ENCODE results near the gene MTG1. TPM values are rescaled to one million over a fixed set of nuclear protein-coding genes. Genes with fewer than 3 reads are reported as not detected.

MTG1 gene
- total and polyA plus RNA-seq, 2 experiments from 2014 or later = 45.7 to 68.6 TPM

DNA sequence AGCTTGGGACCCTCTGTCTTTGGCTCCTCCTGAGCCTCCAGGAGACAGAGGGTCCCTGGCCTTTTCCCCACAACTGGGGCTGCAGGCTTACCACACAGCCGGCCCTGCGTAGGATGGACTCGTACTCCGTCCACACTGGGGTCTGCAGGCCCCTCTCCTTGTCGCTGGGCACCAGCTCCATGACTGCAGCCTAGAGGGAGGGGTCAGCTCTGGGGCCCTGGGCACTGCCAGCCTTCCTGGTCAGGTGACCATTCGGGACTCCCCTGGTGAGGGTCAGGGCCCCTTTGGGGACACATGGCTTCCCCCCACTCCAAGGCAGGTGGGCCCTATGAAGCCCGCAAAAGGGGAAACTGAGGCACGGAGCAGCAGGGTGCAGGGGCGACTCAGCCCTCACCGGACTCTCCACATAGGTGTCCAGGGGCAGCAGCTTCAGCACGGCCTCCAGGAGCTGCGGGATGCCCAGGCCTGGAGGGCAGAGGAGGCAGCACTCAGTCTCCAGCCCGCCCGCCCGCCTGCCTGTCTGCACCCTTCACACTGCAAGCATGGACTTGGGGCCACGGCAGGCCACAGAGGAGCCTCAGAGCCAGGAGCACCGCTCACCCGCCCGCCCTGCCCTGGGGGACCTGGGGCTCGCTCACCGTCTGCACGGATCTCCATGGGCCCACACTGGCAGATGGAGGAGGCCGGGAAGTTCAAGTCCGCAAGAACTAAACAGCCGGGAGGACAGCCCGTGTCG is 37.2 kb upstream of the MTG1 start:
- ATAC-seq = peak; percentile 15
- no peaks in the 10 kb centered on the region; the same call in 1 of the 2 replicates for H4K20me1 ChIP-seq (replicated peaks; ENCODE audit: insufficient read depth)
- peak overlapping the region; percentile 86 for H3K4me3 ChIP-seq
- no peak overlapping the region for H2AFZ ChIP-seq
- DNase-seq (ENCODE audit: low spot score) = peak; percentile 51
- H3K4me2 ChIP-seq = peak overlapping the region; percentile 92
- Mint-ChIP-seq H3K9me3 (no peaks in the 10 kb centered on the region), H3K36me3 (ENCODE audit: low read depth) (peaks cover 5% of the 10 kb centered on the region), H3K4me1 (no peaks in the 10 kb centered on the region; the same call in 2 of the 3 replicates), H3K27ac (no peak overlapping the region), H3K4me3 (peak overlapping the region; percentile 80), H3K27me3 (ENCODE audit: insufficient read depth, low read depth, poor library complexity) (peaks cover 13% of the 10 kb centered on the region)
- no peaks in the 10 kb centered on the region for H3K4me1 ChIP-seq (ENCODE audit: insufficient read depth)
- no peak overlapping the region for H3K27ac ChIP-seq (ENCODE audit: low read depth)
- H3K36me3 ChIP-seq (ENCODE audit: insufficient read depth) = no peaks in the 10 kb centered on the region
- H3F3A ChIP-seq (replicated peaks; ENCODE audit: low read depth) = 0 out of 2 replicates have a peak, but pooled peaks cover 3% of the 10 kb centered on the region
- TF ChIP-seq, protein P1, sequence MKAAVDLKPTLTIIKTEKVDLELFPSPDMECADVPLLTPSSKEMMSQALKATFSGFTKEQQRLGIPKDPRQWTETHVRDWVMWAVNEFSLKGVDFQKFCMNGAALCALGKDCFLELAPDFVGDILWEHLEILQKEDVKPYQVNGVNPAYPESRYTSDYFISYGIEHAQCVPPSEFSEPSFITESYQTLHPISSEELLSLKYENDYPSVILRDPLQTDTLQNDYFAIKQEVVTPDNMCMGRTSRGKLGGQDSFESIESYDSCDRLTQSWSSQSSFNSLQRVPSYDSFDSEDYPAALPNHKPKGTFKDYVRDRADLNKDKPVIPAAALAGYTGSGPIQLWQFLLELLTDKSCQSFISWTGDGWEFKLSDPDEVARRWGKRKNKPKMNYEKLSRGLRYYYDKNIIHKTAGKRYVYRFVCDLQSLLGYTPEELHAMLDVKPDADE (IDR thresholded peaks at IDR 0.05) = no peak
- TF ChIP-seq ZNF114 (CRISPR knock-in tag; IDR thresholded peaks at IDR 0.05) (no peak), STAT1 (IDR thresholded peaks at IDR 0.05; ENCODE audit: unreplicated experiment) (no peak), CREB1 (CRISPR knock-in tag; IDR thresholded peaks at IDR 0.05; ENCODE audit: low read depth) (no peak), POLR2AphosphoS5 (IDR thresholded peaks at IDR 0.05; ENCODE audit: low read depth) (no peak), EZH2 (IDR thresholded peaks at IDR 0.05; ENCODE audit: low read depth, unreplicated experiment) (no peak), EZH2phosphoT487 (IDR thresholded peaks at IDR 0.05; ENCODE audit: unreplicated experiment) (no peak), ZNF331 (CRISPR knock-in tag; IDR thresholded peaks at IDR 0.05; ENCODE audit: low read depth) (no peak), NANOG (IDR thresholded peaks at IDR 0.05; ENCODE audit: borderline replicate concordance) (no peak), JUNB (IDR thresholded peaks at IDR 0.05; ENCODE audit: unreplicated experiment) (no peak)
- TF ChIP-seq, protein P2, sequence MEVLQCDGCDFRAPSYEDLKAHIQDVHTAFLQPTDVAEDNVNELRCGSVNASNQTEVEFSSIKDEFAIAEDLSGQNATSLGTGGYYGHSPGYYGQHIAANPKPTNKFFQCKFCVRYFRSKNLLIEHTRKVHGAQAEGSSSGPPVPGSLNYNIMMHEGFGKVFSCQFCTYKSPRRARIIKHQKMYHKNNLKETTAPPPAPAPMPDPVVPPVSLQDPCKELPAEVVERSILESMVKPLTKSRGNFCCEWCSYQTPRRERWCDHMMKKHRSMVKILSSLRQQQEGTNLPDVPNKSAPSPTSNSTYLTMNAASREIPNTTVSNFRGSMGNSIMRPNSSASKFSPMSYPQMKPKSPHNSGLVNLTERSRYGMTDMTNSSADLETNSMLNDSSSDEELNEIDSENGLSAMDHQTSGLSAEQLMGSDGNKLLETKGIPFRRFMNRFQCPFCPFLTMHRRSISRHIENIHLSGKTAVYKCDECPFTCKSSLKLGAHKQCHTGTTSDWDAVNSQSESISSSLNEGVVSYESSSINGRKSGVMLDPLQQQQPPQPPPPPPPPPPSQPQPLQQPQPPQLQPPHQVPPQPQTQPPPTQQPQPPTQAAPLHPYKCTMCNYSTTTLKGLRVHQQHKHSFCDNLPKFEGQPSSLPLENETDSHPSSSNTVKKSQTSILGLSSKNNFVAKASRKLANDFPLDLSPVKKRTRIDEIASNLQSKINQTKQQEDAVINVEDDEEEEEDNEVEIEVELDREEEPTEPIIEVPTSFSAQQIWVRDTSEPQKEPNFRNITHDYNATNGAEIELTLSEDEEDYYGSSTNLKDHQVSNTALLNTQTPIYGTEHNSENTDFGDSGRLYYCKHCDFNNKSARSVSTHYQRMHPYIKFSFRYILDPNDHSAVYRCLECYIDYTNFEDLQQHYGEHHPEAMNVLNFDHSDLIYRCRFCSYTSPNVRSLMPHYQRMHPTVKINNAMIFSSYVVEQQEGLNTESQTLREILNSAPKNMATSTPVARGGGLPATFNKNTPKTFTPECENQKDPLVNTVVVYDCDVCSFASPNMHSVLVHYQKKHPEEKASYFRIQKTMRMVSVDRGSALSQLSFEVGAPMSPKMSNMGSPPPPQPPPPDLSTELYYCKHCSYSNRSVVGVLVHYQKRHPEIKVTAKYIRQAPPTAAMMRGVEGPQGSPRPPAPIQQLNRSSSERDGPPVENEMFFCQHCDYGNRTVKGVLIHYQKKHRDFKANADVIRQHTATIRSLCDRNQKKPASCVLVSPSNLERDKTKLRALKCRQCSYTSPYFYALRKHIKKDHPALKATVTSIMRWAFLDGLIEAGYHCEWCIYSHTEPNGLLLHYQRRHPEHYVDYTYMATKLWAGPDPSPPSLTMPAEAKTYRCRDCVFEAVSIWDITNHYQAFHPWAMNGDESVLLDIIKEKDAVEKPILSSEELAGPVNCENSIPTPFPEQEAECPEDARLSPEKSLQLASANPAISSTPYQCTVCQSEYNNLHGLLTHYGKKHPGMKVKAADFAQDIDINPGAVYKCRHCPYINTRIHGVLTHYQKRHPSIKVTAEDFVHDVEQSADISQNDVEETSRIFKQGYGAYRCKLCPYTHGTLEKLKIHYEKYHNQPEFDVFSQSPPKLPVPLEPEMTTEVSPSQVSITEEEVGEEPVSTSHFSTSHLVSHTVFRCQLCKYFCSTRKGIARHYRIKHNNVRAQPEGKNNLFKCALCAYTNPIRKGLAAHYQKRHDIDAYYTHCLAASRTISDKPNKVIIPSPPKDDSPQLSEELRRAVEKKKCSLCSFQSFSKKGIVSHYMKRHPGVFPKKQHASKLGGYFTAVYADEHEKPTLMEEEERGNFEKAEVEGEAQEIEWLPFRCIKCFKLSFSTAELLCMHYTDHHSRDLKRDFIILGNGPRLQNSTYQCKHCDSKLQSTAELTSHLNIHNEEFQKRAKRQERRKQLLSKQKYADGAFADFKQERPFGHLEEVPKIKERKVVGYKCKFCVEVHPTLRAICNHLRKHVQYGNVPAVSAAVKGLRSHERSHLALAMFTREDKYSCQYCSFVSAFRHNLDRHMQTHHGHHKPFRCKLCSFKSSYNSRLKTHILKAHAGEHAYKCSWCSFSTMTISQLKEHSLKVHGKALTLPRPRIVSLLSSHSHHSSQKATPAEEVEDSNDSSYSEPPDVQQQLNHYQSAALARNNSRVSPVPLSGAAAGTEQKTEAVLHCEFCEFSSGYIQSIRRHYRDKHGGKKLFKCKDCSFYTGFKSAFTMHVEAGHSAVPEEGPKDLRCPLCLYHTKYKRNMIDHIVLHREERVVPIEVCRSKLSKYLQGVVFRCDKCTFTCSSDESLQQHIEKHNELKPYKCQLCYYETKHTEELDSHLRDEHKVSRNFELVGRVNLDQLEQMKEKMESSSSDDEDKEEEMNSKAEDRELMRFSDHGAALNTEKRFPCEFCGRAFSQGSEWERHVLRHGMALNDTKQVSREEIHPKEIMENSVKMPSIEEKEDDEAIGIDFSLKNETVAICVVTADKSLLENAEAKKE (CRISPR knock-in tag; IDR thresholded peaks at IDR 0.05) = no peak
- TF ChIP-seq, protein P3, sequence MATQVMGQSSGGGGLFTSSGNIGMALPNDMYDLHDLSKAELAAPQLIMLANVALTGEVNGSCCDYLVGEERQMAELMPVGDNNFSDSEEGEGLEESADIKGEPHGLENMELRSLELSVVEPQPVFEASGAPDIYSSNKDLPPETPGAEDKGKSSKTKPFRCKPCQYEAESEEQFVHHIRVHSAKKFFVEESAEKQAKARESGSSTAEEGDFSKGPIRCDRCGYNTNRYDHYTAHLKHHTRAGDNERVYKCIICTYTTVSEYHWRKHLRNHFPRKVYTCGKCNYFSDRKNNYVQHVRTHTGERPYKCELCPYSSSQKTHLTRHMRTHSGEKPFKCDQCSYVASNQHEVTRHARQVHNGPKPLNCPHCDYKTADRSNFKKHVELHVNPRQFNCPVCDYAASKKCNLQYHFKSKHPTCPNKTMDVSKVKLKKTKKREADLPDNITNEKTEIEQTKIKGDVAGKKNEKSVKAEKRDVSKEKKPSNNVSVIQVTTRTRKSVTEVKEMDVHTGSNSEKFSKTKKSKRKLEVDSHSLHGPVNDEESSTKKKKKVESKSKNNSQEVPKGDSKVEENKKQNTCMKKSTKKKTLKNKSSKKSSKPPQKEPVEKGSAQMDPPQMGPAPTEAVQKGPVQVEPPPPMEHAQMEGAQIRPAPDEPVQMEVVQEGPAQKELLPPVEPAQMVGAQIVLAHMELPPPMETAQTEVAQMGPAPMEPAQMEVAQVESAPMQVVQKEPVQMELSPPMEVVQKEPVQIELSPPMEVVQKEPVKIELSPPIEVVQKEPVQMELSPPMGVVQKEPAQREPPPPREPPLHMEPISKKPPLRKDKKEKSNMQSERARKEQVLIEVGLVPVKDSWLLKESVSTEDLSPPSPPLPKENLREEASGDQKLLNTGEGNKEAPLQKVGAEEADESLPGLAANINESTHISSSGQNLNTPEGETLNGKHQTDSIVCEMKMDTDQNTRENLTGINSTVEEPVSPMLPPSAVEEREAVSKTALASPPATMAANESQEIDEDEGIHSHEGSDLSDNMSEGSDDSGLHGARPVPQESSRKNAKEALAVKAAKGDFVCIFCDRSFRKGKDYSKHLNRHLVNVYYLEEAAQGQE (IDR thresholded peaks at IDR 0.05; ENCODE audit: unreplicated experiment) = no peak
- TF ChIP-seq, protein P4, sequence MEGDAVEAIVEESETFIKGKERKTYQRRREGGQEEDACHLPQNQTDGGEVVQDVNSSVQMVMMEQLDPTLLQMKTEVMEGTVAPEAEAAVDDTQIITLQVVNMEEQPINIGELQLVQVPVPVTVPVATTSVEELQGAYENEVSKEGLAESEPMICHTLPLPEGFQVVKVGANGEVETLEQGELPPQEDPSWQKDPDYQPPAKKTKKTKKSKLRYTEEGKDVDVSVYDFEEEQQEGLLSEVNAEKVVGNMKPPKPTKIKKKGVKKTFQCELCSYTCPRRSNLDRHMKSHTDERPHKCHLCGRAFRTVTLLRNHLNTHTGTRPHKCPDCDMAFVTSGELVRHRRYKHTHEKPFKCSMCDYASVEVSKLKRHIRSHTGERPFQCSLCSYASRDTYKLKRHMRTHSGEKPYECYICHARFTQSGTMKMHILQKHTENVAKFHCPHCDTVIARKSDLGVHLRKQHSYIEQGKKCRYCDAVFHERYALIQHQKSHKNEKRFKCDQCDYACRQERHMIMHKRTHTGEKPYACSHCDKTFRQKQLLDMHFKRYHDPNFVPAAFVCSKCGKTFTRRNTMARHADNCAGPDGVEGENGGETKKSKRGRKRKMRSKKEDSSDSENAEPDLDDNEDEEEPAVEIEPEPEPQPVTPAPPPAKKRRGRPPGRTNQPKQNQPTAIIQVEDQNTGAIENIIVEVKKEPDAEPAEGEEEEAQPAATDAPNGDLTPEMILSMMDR (conservative IDR thresholded peaks at IDR 0.05; ENCODE audit: low read depth in 2 of 2) = no peak
- H3K9me2 ChIP-seq (ENCODE audit: insufficient read depth) = no peaks in the 10 kb centered on the region
- 0 out of 2 replicates have a peak, but pooled peaks cover 4% of the 10 kb centered on the region for H3K79me2 ChIP-seq (replicated peaks; ENCODE audit: insufficient read depth)
- H3K27me3 ChIP-seq (ENCODE audit: insufficient read depth) = peaks cover 6% of the 10 kb centered on the region; the same call in 1 of the 2 replicates
